Lower leg skin (tissue), 3 donors: ENCODE data around the gene CALN1.

ENCODE experiments used
- POLR2A ChIP-seq, 2 donors: fragments of 450-650 bp; IDR thresholded peaks; one replicate each; pipeline ENCODE4 v1.6.1; 2016 to 2017; ENCODE audit warnings: antibody characterized with exemption in 2 of 2, mild to moderate bottlenecking in 1 of 2, moderate library complexity in 1 of 2
- TF ChIP-seq, protein P1 (sequence below), 3 donors: fragments of 450-650 bp; IDR thresholded peaks; one replicate each; pipeline ENCODE4 v1.5.1; 2016; ENCODE audit warnings: antibody characterized with exemption in 3 of 3, mild to moderate bottlenecking in 3 of 3, moderate library complexity in 2 of 3

DNA sequence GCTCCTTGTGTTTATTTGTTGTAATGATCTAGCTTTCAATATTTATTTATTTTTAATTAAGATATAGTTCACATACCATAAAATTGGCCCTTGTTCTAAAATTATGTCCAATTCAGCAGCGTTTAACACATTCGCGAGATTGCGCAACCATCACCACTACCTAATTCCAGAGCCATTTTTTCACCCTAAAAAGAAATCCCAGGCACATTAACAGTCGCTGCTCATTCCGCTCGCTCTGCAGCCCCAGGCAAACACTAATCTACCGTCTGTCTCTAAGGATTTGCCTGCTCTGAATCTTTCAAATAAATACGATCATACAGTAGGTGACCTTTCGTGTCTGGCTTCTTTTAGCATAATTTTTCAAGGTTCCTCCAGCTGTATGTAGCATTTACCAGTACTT is 616.7 kb downstream of the CALN1 start:
- TF ChIP-seq, protein P1, sequence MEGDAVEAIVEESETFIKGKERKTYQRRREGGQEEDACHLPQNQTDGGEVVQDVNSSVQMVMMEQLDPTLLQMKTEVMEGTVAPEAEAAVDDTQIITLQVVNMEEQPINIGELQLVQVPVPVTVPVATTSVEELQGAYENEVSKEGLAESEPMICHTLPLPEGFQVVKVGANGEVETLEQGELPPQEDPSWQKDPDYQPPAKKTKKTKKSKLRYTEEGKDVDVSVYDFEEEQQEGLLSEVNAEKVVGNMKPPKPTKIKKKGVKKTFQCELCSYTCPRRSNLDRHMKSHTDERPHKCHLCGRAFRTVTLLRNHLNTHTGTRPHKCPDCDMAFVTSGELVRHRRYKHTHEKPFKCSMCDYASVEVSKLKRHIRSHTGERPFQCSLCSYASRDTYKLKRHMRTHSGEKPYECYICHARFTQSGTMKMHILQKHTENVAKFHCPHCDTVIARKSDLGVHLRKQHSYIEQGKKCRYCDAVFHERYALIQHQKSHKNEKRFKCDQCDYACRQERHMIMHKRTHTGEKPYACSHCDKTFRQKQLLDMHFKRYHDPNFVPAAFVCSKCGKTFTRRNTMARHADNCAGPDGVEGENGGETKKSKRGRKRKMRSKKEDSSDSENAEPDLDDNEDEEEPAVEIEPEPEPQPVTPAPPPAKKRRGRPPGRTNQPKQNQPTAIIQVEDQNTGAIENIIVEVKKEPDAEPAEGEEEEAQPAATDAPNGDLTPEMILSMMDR (IDR thresholded peaks at IDR 0.05) = no peak
- TF ChIP-seq POLR2A (IDR thresholded peaks at IDR 0.05) = no peak
